Liver (tissue), 3 donors: Measurements from ENCODE around the gene HTR5A.

Experiments
- CTCF ChIP-seq: fragments of 150-350 bp; IDR thresholded peaks from 2 replicates; pipeline ENCODE4 v1.5.1; 2017; ENCODE audit warnings: improper control_type of control experiment, low read depth, low read length; ENCODE audit not compliant: missing input control
- GABPA ChIP-seq, 2 donors: IDR thresholded peaks in 1 of 2; conservative IDR thresholded peaks in 1 of 2; 2 replicates each; pipeline ENCODE4 v1.6.1; 2016; ENCODE audit warnings: antibody characterized with exemption in 2 of 2, mild to moderate bottlenecking in 1 of 2, moderate library complexity in 1 of 2
- HNF4G ChIP-seq: IDR thresholded peaks from 2 replicates; pipeline ENCODE4 v1.6.1; 2016; ENCODE audit warnings: antibody characterized with exemption
- SP1 ChIP-seq: IDR thresholded peaks from 2 replicates; pipeline ENCODE4 v1.6.1; 2018; ENCODE audit warnings: antibody characterized with exemption, mild to moderate bottlenecking
- TAF1 ChIP-seq: conservative IDR thresholded peaks from 2 replicates; pipeline ENCODE4 v1.6.1; 2016; ENCODE audit warnings: antibody characterized with exemption, mild to moderate bottlenecking
- YY1 ChIP-seq: IDR thresholded peaks from 2 replicates; pipeline ENCODE4 v1.6.1; 2016; ENCODE audit warnings: antibody characterized with exemption, mild to moderate bottlenecking
- TF ChIP-seq, protein P1 (sequence below): IDR thresholded peaks from 2 replicates; pipeline ENCODE4 v1.6.1; 2016; ENCODE audit warnings: antibody characterized with exemption
- TF ChIP-seq, protein P2 (sequence below): IDR thresholded peaks from 2 replicates; pipeline ENCODE4 v1.6.1; 2016; ENCODE audit warnings: antibody characterized with exemption
- TF ChIP-seq, protein P3 (sequence below): IDR thresholded peaks from 2 replicates; pipeline ENCODE4 v1.6.1; 2016; ENCODE audit warnings: antibody characterized with exemption
- donor health status: healthy.
- donor health status: healthy.

- TF ChIP-seq CTCF (no peak), SP1 (no peak), GABPA (IDR thresholded peaks at IDR 0.05 in 1 of 2, conservative IDR thresholded peaks at IDR 0.05 in 1 of 2) (no peak), YY1 (no peak), TAF1 (no peak), HNF4G (no peak)
- TF ChIP-seq, protein P1, sequence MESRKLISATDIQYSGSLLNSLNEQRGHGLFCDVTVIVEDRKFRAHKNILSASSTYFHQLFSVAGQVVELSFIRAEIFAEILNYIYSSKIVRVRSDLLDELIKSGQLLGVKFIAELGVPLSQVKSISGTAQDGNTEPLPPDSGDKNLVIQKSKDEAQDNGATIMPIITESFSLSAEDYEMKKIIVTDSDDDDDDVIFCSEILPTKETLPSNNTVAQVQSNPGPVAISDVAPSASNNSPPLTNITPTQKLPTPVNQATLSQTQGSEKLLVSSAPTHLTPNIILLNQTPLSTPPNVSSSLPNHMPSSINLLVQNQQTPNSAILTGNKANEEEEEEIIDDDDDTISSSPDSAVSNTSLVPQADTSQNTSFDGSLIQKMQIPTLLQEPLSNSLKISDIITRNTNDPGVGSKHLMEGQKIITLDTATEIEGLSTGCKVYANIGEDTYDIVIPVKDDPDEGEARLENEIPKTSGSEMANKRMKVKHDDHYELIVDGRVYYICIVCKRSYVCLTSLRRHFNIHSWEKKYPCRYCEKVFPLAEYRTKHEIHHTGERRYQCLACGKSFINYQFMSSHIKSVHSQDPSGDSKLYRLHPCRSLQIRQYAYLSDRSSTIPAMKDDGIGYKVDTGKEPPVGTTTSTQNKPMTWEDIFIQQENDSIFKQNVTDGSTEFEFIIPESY = no peak
- TF ChIP-seq, protein P2, sequence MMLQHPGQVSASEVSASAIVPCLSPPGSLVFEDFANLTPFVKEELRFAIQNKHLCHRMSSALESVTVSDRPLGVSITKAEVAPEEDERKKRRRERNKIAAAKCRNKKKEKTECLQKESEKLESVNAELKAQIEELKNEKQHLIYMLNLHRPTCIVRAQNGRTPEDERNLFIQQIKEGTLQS = no peak
- TF ChIP-seq, protein P3, sequence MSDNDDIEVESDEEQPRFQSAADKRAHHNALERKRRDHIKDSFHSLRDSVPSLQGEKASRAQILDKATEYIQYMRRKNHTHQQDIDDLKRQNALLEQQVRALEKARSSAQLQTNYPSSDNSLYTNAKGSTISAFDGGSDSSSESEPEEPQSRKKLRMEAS = no peak
These were observed 61.0 kb downstream of the HTR5A start for GRCh38 chr7:155131090-155131489.
